Adipocyte (in vitro differentiated cells): ENCODE data around the gene NTMT2.
A peak's percentile ranks its signal among the peaks of the same experiment; 100 is the strongest.

ENCODE experiments used
- DNase-seq: peaks from one replicate; pipeline ENCODE4 v3.0.0-alpha.2; 2015; ENCODE audit warnings: low read depth
- H3K27me3 ChIP-seq: replicated peaks from 2 replicates; pipeline ENCODE4 v1.7.0; 2013; ENCODE audit warnings: mild to moderate bottlenecking, low read length, moderate library complexity; ENCODE audit not compliant: control insufficient read depth, insufficient read depth
- H3K36me3 ChIP-seq: 2 replicates; pipeline ENCODE4 v1.7.0; 2013; ENCODE audit warnings: low read length, mild to moderate bottlenecking, moderate library complexity; ENCODE audit not compliant: control insufficient read depth, insufficient read depth, severe bottlenecking
- H3K4me1 ChIP-seq: 2 replicates; pipeline ENCODE4 v1.7.0; 2013; ENCODE audit warnings: mild to moderate bottlenecking, low read length, moderate library complexity; ENCODE audit not compliant: control insufficient read depth, insufficient read depth
- H3K4me3 ChIP-seq: 2 replicates; pipeline ENCODE4 v1.7.0; 2013; ENCODE audit warnings: mild to moderate bottlenecking, low read length, moderate library complexity
- H3K9ac ChIP-seq: 2 replicates; pipeline ENCODE4 v1.7.0; 2013; ENCODE audit warnings: mild to moderate bottlenecking, low read length, moderate library complexity
- H3K9me3 ChIP-seq: 2 replicates; pipeline ENCODE4 v1.7.0; 2013; ENCODE audit warnings: mild to moderate bottlenecking, low read length, moderate library complexity; ENCODE audit not compliant: control insufficient read depth

NTMT2 gene

DNA sequence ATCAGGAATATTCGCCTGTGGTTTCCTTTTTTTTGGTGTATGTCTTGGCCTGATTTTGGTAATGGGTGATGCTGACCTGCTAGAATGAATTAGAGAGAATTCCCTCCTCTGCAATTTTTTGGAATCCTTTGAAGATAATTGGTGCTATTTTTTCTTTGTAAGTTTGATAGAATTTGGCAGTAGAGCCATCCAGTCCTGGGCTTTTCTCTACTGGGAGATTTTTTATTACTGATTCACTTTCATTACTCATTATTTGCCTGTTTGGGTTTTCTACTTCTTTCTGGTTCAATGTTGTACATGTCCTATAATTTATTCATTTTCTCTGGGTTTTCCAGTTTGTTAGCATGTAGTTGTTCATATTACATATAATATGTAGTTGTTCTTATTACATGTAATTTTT lies 48.7 kb downstream of the NTMT2 start:
- H3K36me3 ChIP-seq = no peaks in the 10 kb centered on the region

DNA sequence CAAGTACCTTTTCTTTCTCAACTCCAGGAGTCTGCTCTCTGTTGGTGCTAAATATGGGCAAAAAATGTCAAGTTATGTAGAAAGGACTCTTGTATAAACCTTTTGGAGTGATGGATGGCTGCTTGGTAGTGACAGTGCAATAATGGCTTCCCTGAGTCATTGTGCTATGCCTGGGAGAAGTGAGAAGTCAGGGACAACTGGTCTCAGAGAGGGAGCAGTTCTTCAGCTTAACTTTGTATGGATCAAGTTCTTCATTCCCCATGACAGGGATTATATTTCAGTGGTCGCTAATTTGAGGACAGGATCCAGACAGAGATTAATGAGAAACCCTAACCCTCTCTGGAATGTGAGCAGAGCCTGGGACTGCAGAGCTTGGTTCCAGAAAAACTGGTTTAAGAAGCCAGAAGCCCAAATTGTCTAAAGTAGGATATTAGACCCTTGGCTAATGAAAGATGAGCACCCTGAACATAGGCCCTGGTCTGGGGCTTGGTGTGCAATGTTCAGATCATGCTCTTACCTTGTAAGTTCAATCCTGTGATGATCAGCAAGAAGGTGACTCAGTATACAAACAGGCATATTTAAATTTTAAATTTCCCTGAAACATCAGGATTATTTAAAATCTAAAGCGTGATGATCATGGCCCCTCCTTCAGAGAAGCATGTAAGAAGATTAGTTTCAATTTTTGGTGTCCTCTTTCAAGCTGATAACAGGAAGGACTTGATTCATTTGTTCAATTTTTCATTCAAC lies 50.9 kb downstream of the NTMT2 start:
- no peaks in the 10 kb centered on the region for H3K9me3 ChIP-seq
- no peaks in the 10 kb centered on the region for H3K27me3 ChIP-seq
- DNase-seq = no peak

More for the DNA sequence above, 48.7 kb downstream of the NTMT2 start:
- no peak for DNase-seq
- Histone ChIP-seq H3K4me3 (no peak overlapping the region), H3K9me3 (peaks cover 14% of the 10 kb centered on the region), H3K9ac (no peak overlapping the region), H3K27me3 (no peaks in the 10 kb centered on the region), H3K4me1 (peaks cover 12% of the 10 kb centered on the region)

DNA sequence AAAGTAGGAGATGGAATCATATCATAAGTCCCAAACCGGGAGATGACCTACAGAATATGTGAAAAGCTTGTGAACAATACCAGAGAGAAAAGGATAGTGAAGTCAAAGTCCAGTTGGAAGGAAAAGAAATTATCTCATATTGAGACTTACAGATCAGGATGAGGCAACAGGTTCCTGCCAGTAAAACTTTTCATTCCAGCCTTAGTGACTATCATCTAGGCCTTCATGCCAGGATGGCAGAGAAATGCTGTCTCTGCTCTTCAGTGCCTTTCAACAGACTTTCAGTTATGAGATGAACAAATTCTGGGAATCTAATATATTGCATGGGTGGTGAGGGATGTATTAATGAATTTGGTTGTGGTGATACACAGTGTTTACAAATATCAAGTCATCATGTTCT lies 52.3 kb downstream of the NTMT2 start:
- Histone ChIP-seq H3K9me3 (no peaks in the 10 kb centered on the region), H3K4me3 (no peak overlapping the region), H3K27me3 (no peaks in the 10 kb centered on the region), H3K9ac (no peak overlapping the region), H3K36me3 (no peaks in the 10 kb centered on the region), H3K4me1 (peaks cover 41% of the 10 kb centered on the region)
- DNase-seq = no peak

More for the DNA sequence above, 50.9 kb downstream of the NTMT2 start:
- Histone ChIP-seq H3K36me3 (no peaks in the 10 kb centered on the region), H3K4me1 (peaks cover 34% of the 10 kb centered on the region), H3K9ac (no peak overlapping the region), H3K4me3 (no peak overlapping the region)

DNA sequence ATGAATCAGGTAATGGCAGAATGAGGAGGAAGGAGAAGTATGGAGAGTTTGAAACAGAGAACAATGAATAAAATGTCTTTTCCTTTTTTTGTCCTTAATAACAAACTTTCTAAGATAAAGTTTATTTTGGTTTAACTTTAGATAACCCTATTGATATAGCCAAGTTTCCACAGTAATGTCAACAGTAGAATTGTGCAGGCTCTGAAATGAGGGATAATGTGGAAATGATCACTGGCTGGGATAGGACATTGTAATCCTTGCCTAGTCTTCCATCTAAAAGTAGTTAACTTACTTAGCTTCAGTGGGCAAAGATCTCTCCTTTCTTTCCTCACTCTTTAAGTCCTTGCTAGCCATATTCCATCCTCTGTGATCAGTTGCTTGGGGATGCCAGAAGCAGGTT lies 52.8 kb downstream of the NTMT2 start:
- Histone ChIP-seq H3K4me1 (peaks cover 44% of the 10 kb centered on the region), H3K4me3 (no peak overlapping the region), H3K9ac (no peak overlapping the region), H3K36me3 (no peaks in the 10 kb centered on the region), H3K27me3 (no peaks in the 10 kb centered on the region), H3K9me3 (no peaks in the 10 kb centered on the region)
- DNase-seq = no peak

DNA sequence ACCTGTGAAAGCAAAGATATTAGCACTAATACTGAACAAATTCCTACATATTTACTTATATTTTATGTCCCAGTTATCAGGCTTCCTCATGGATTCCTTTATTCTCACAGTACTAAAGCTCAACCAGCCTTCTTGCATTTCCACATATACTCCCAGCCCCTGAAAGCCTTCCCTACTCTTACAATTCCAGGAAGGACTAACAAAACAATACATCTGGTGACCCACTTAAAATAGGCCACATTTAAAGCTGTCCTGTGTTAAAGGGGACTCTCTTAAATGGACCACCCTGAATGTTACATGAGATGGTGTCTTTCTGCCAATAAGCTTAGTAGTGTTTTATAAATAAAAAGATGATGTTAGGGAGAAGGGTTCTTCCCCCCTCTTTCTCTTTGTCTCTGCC lies 54.4 kb downstream of the NTMT2 start:
- Histone ChIP-seq H3K36me3 (no peaks in the 10 kb centered on the region), H3K4me1 (peaks cover 56% of the 10 kb centered on the region), H3K4me3 (peak overlapping the region; percentile 73), H3K27me3 (no peaks in the 10 kb centered on the region), H3K9me3 (no peaks in the 10 kb centered on the region), H3K9ac (peak overlapping the region; percentile 86)
- no peak for DNase-seq

- peak overlapping the region; percentile 86 for H3K9ac ChIP-seq
- H3K4me3 ChIP-seq = peak overlapping the region; percentile 73
- no peaks in the 10 kb centered on the region for H3K27me3 ChIP-seq
- DNase-seq = peak; percentile 36
- H3K4me1 ChIP-seq = peaks cover 60% of the 10 kb centered on the region
- H3K36me3 ChIP-seq = no peaks in the 10 kb centered on the region
- H3K9me3 ChIP-seq = no peaks in the 10 kb centered on the region
Observed at GRCh38 chr1:170200621-170201397, 55.0 kb downstream of the NTMT2 start.

DNA sequence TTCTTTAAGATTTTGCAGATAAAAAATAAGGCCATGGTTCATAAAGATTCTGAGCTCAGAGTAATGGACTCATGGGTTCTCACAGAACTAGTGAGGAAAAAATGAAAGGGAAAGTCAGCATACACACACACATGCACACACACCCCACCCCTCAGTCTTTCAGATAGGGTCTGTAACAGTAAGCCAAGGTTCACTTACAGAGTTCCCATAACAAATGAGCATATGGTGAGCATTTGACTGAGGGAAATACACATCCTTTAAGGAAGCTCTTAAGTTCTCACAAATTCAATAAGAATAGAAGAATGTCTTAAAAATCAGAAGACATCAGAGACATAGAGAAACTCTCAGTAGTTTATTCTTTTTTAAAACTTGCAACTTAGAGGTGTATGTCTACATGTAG lies 57.9 kb downstream of the NTMT2 start:
- Histone ChIP-seq H3K4me3 (no peak overlapping the region), H3K9ac (no peak overlapping the region), H3K36me3 (no peaks in the 10 kb centered on the region), H3K4me1 (peaks cover 53% of the 10 kb centered on the region), H3K9me3 (no peaks in the 10 kb centered on the region), H3K27me3 (no peaks in the 10 kb centered on the region)
- DNase-seq = peak; percentile 51

GRCh38 chr1:170204121-170204520 lies 58.4 kb downstream of the NTMT2 start:
- Histone ChIP-seq H3K27me3 (no peaks in the 10 kb centered on the region), H3K9me3 (no peaks in the 10 kb centered on the region), H3K9ac (no peak overlapping the region), H3K4me3 (no peak overlapping the region), H3K36me3 (no peaks in the 10 kb centered on the region), H3K4me1 (peaks cover 53% of the 10 kb centered on the region)
- peak; percentile 75 for DNase-seq

GRCh38 chr1:170205301-170205700 lies 59.5 kb downstream of the NTMT2 start:
- no peaks in the 10 kb centered on the region for H3K9me3 ChIP-seq
- H3K4me3 ChIP-seq = no peak overlapping the region
- no peak overlapping the region for H3K9ac ChIP-seq
- no peaks in the 10 kb centered on the region for H3K27me3 ChIP-seq
- DNase-seq = peak; percentile 31
- H3K4me1 ChIP-seq = peaks cover 44% of the 10 kb centered on the region
- no peaks in the 10 kb centered on the region for H3K36me3 ChIP-seq

GRCh38 chr1:170209125-170209524 lies 63.4 kb downstream of the NTMT2 start:
- H3K36me3 ChIP-seq = no peaks in the 10 kb centered on the region
- no peak for DNase-seq
- peaks cover 26% of the 10 kb centered on the region for H3K4me1 ChIP-seq
- H3K27me3 ChIP-seq = no peaks in the 10 kb centered on the region
- H3K9ac ChIP-seq = no peak overlapping the region
- H3K9me3 ChIP-seq = no peaks in the 10 kb centered on the region
- H3K4me3 ChIP-seq = no peak overlapping the region

DNA sequence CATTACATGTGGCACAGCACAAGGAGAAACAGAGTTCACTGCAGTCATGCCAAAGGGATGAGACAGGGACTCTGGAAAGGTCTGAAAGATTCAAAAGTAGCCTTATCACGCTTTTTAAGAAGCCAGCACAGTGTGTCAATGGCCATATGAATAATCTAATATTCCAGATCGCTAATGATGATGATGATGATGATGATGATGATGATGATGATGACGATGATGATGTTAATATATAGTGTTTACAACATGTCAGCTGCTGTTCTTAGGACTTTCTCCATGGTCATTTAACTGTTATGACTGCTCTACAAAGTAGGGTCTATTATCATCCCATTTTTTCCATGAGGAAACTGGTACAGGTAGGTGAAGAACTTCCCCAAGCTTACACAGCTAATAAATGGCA lies 64.4 kb downstream of the NTMT2 start:
- Histone ChIP-seq H3K36me3 (no peaks in the 10 kb centered on the region), H3K9ac (no peak overlapping the region), H3K4me1 (peaks cover 26% of the 10 kb centered on the region), H3K27me3 (no peaks in the 10 kb centered on the region), H3K9me3 (no peaks in the 10 kb centered on the region), H3K4me3 (no peak overlapping the region)
- DNase-seq = no peak
